WI38 (cell line): Measurements from ENCODE around the gene SCN1A.

Experiments
- H3K4me3 ChIP-seq: 2 replicates; pipeline ENCODE4 v1.5.1; 2011; ENCODE audit warnings: low read depth, mild to moderate bottlenecking, control low read depth, low read length
- CTCF ChIP-seq: IDR thresholded peaks from 2 replicates; pipeline ENCODE4 v1.5.1; 2012; ENCODE audit warnings: low read depth, mild to moderate bottlenecking, control low read depth, low read length

The SCN1A gene

GRCh38 chr2:165959371-165959770 lies 168.4 kb downstream of the SCN1A start:
- no peak for TF ChIP-seq CTCF
- H3K4me3 ChIP-seq = no peak overlapping the region

DNA sequence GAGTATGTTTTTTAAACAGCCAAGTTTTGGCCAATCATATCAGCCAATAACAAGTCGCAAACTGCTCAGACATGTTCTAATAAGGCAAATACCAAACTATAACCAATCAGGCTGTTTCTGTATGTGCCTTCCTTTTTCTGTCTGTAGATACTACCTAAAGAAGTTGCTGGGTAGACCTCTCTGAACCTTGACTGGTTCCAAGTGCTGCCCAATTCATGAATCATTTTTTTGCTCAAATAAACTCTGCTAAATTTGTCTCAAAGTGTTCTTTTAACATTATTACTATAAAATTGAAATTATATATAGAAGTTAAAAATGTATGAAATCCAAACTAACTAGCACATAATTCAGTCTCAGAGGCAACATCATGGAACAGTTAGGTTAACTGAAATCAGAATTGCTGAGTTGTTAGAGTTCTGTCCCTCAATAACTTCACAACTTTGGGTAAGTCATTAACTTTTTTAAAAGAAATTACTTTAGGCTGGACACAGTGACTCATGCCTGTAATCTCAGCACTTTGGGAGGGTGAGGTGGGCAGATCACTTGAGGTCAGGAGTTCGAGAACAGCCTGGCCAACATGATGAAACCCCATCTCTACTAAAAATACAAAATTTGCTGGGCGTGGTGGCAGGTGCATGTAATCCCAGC lies 169.4 kb downstream of the SCN1A start:
- no peak overlapping the region for H3K4me3 ChIP-seq
- TF ChIP-seq CTCF = no peak

DNA sequence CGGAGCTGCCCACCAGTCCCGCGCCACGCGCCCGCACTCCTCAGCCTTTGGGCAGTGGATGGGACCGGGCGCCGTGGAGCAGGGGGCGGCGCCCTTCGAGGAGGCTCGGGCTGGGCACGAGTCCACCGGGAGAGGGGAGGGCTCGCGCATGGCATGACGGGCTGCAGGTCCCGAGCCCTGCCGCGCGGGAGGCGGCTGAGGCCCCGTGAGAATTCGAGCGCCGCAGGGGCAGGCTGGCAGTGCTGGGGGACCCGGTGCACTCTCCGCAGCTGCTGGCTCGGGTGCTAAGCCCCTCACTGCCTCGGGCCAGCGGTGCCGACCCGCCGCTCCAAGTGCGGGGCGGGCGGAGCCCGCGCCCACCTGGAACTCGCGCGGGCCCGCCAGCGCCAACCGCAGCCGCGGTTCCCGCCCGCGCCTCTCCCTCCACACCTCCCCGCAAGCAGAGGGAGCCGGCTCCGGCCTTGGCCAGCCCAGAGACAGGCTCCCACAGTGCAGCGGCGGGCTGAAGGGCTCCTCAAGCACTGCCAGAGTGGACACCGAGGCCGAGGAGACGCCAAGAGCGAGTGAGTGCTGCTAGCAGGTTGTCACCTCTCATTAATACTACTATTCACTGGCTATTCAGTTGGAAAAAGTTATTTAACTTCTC lies 170.7 kb downstream of the SCN1A start:
- no peak overlapping the region for H3K4me3 ChIP-seq
- TF ChIP-seq CTCF = no peak

DNA sequence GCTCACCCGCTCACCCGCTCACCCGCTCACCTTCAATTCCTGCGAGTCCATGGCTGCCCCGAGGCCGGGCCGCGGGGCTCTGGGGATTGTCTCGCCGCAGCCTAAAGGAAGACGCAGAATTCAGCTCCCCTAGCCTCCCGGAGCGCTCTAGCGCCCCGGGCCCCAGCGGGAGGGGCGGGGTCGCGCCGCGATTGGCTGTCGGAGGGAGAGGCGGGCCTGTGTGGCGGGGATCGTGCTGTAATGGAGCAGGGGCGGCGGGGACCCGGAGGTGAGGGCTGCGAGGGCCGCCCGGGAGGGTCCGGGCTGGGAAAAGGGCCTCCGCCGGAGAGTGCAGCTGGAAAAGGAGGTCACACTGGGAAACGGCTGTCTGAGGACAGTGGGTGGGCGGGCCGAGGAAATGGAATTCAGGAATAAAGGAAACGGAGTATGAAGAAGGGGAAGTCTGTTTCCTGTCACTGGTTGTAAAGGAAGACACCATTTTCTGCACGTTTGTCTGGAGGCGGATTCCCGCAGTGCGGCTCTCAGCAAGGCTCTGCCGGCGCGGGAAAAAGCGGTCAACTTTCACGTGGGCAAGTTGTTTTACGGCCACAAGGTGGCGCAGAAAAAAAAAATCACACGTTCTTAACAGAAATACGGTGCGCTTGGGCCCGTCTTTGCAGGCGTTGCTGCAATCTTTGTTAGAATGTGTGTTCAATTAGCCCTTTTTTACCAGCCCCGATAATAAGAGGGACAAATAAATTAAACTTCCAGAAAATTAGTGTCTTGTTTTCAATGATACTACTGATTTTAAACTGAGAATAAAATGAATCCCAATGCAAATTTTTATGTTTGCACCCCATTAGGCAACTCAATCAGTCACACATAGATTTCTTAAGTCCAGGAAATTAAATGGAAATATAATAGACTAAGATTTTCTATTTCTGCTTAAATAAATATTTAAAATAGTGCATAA lies 173.9 kb downstream of the SCN1A start, which contains the start of gene TTC21B:
Gene TTC21B (minus strand): TSS at position 122 of the 952 bp plus-strand sequence. CDS start 71 bp downstream, at position 51.
- peak; percentile 61 for TF ChIP-seq CTCF

GRCh38 chr2:165953306-165953654 lies 174.5 kb downstream of the SCN1A start:
- TF ChIP-seq CTCF = no peak
- peak overlapping the region; percentile 84 for H3K4me3 ChIP-seq

More for the DNA sequence above, 173.9 kb downstream of the SCN1A start, which contains the start of gene TTC21B:
- peak within 1 kb of the TSS; percentile 84 for H3K4me3 ChIP-seq

DNA sequence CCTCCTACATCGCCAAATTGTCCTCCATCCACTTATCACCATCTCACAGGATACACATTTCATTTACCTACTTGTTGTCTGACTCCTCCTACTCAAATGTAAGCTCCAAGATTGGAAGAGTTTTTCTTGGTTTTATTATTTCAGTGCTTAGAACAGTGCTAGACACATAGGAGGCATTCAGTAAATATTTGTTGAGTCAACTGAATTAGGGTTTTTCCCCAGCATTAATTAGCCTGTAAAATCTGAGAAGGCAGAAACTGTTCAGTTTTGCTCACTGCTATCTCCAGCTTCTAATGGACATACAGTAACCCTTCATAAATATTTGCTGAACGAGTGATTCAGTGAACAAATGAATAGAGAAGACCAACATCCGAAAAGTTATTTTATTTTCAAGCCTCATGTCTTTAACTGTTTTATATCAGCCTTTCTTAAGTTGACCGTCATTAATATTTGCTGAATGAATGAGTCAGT lies 175.0 kb downstream of the SCN1A start:
- no peak for TF ChIP-seq CTCF
- peak overlapping the region; percentile 84 for H3K4me3 ChIP-seq
